Karpas-422 (cell line): Measurements from ENCODE around the gene ZMYND11. TPM values are rescaled to one million over a fixed set of nuclear protein-coding genes. Genes with fewer than 3 reads are reported as not detected.

Experiments
- DNase-seq: peaks from one replicate; pipeline ENCODE4 v3.0.0-alpha.2; 2015
- H2AFZ ChIP-seq: fragments of 200-600 bp; sonication (generic); 2 replicates; pipeline ENCODE4 v1.6.1; 2014; ENCODE audit warnings: antibody characterized with exemption, low read length, mixed read lengths
- H3K27ac ChIP-seq: fragments of 200-600 bp; sonication (generic); 2 replicates; pipeline ENCODE4 v1.5.1; 2014; ENCODE audit warnings: mild to moderate bottlenecking, low read length, moderate library complexity
- H3K27me3 ChIP-seq: fragments of 200-600 bp; sonication (generic); 2 replicates; pipeline ENCODE4 v1.6.1; 2014; ENCODE audit warnings: low read length, mixed read lengths
- H3K36me3 ChIP-seq: fragments of 200-600 bp; sonication (generic); 2 replicates; pipeline ENCODE4 v1.6.1; 2014; ENCODE audit warnings: low read length, mixed read lengths; ENCODE audit not compliant: insufficient read depth
- H3K4me1 ChIP-seq: fragments of 200-600 bp; sonication (generic); 2 replicates; pipeline ENCODE4 v1.6.1; 2014; ENCODE audit warnings: mild to moderate bottlenecking, low read length, mixed read lengths
- H3K4me2 ChIP-seq: fragments of 200-600 bp; sonication (generic); 2 replicates; pipeline ENCODE4 v1.6.1; 2014; ENCODE audit warnings: low read length, low read depth, mild to moderate bottlenecking; ENCODE audit not compliant: poor library complexity, severe bottlenecking
- H3K4me3 ChIP-seq: fragments of 200-600 bp; sonication (generic); 2 replicates; pipeline ENCODE4 v1.5.1; 2014; ENCODE audit warnings: mild to moderate bottlenecking, antibody characterized with exemption, low read length, mixed read lengths
- H3K79me2 ChIP-seq: fragments of 200-600 bp; sonication (generic); 2 replicates; pipeline ENCODE4 v1.6.1; 2014; ENCODE audit warnings: mild to moderate bottlenecking, low read length, mixed read lengths
- H3K9ac ChIP-seq: fragments of 200-600 bp; sonication (generic); 2 replicates; pipeline ENCODE4 v1.6.0; 2014; ENCODE audit warnings: low read length
- H3K9me2 ChIP-seq: fragments of 200-600 bp; sonication (generic), shearing (Covaris generic); replicated peaks from 2 replicates; pipeline ENCODE4 v1.6.0; 2014; ENCODE audit warnings: mild to moderate bottlenecking, low read length, moderate library complexity; ENCODE audit not compliant: insufficient read depth
- H3K9me3 ChIP-seq: fragments of 300-700, 200-600 bp; sonication (generic); 2 replicates; pipeline ENCODE4 v1.6.1; 2014; ENCODE audit warnings: low read length, mixed read lengths
- H4K20me1 ChIP-seq: fragments of 200-600 bp; sonication (generic); 2 replicates; pipeline ENCODE4 v1.6.1; 2014; ENCODE audit warnings: mild to moderate bottlenecking, antibody characterized with exemption, low read length, low read depth; ENCODE audit not compliant: insufficient read depth
- total RNA-seq: library from RNA; depleted of rRNA; stranded (reverse); fragments of >200 nt; shearing (Covaris generic); gene quantifications from 2 replicates; pipeline ENCODE4 v1.2.3, GENCODE V29; 2014; ENCODE audit warnings: low replicate concordance

The ZMYND11 gene
- total RNA-seq, 1 experiment from 2014 or later = 8.3 TPM

DNA sequence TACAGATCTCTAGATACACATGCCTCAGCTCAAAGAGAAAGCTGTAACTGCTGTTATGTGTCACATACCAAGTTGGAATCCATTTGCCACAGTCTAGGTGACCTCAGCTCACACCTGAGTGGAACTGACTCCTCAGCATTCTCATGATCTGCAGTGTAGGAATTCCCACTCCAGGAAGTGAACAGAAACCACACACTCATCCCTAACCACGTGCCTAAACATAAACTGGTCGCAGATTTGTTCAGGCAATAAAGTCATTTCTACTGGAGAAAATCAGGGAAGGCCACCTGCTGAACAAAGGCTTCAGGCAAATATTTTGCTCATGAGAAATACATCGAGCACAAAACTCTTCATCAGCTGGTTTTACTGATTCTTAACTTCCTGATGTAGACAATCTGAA lies 23.0 kb upstream of the ZMYND11 start:
- Histone ChIP-seq H3K27ac (no peak overlapping the region), H3K27me3 (no peaks in the 10 kb centered on the region)
- DNase-seq = peak; percentile 26

DNA sequence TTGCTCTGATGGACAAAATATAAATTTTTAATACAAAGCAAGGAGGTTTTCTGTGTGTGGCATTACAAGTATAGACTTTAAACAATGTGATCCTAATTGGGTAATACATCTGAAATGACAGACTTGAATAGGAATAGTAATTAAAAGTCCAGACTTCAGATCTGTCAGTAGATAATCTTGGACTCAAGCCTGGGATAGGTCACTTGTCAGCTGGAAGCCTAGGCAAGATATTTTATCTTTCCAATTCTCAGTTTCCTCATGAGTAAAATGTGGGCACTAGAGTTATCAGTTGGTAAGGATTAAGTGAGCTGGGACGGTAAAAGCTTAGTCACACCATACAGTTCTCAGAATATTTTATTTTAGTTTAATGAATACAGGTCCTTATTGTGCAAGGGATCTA lies 10.4 kb upstream of the ZMYND11 start:
- Histone ChIP-seq H4K20me1 (no peaks in the 10 kb centered on the region), H3K9ac (no peak overlapping the region), H3K9me2 (no peaks in the 10 kb centered on the region)

More for the DNA sequence above, 23.0 kb upstream of the ZMYND11 start:
- Histone ChIP-seq H3K4me2 (no peak overlapping the region), H3K9ac (no peak overlapping the region), H3K9me3 (no peaks in the 10 kb centered on the region), H2AFZ (no peak overlapping the region), H3K36me3 (no peaks in the 10 kb centered on the region), H3K79me2 (no peaks in the 10 kb centered on the region), H4K20me1 (no peaks in the 10 kb centered on the region), H3K4me3 (no peak overlapping the region), H3K4me1 (no peaks in the 10 kb centered on the region), H3K9me2 (no peaks in the 10 kb centered on the region)

DNA sequence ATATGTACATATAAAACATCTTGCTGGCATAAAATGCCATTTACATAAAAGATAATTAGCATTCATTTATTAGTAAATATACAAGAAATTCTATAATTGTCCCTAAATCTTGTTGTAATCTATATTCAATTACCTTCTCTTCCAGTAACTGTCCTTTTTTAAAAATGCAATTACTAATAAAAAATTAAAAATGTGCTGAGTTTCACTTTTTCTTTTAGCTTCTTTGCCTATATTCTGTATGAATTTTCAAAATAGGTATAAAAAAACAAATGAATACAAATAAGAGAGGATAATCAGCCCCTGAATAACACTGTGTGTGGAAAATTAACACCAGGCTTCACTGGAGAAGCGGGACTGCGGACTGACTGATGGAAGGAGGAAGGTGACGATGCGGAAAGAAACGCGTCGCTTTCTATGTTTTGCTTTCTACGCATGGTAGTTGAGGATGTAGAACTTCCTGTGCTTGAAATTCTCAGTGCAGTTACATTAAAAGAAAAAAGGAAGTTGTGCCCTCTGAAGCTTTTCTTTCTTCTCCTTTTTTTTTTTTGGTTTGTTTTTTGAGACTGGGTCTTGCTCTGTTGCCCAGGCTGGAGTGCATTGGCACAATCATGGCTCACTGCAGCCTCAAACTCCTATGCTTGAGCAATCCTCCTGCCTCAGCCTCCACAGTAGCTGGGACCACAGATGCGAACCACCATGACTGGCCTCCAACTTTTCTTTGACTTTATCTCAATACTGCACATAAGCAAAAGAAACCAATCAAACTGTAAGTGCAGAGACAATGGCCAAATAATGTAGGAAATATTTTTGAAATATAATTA lies 7.4 kb upstream of the ZMYND11 start:
- Histone ChIP-seq H3K9me2 (no peaks in the 10 kb centered on the region), H3K9me3 (no peaks in the 10 kb centered on the region), H3K79me2 (no peaks in the 10 kb centered on the region), H4K20me1 (no peaks in the 10 kb centered on the region), H3K9ac (no peak overlapping the region), H3K4me3 (no peak overlapping the region), H3K36me3 (no peaks in the 10 kb centered on the region), H3K4me1 (peaks cover 3% of the 10 kb centered on the region; the same call in 1 of the 2 replicates), H3K27me3 (no peaks in the 10 kb centered on the region), H3K4me2 (no peak overlapping the region), H2AFZ (no peak overlapping the region), H3K27ac (no peak overlapping the region)
- peak; percentile 84 for DNase-seq

More for the DNA sequence above, 10.4 kb upstream of the ZMYND11 start:
- H3K4me1 ChIP-seq = peaks cover 3% of the 10 kb centered on the region; the same call in 1 of the 2 replicates
- H3K27me3 ChIP-seq = no peaks in the 10 kb centered on the region
- no peak overlapping the region for H3K27ac ChIP-seq
- H3K4me3 ChIP-seq = no peak overlapping the region
- H3K4me2 ChIP-seq = no peak overlapping the region
- H3K36me3 ChIP-seq = no peaks in the 10 kb centered on the region
- no peak overlapping the region for H2AFZ ChIP-seq
- H3K9me3 ChIP-seq = no peaks in the 10 kb centered on the region
- no peaks in the 10 kb centered on the region for H3K79me2 ChIP-seq
- no peak for DNase-seq

DNA sequence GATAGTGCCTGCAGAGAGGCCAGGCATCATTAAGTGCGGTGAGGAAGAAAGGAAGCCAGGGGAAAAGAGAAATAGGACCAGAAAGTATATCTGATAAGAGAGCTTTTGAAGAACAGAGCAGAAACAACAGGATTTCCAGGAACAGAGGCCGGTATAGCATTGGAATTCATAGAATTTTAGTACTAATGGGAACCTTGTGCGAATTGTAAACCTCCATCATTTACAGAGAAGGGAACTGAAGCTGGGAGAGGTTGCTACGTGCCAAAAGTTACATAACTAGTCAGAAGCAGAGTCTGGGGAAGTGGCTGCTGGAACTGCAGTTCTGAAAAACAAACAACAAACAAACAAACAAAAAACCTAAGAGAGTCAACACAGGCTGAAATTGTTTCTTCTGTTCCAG lies 5.4 kb upstream of the ZMYND11 start:
- Histone ChIP-seq H3K36me3 (no peaks in the 10 kb centered on the region), H3K4me1 (peaks cover 3% of the 10 kb centered on the region; the same call in 1 of the 2 replicates), H4K20me1 (0 out of 2 replicates have a peak, but pooled peaks cover 7% of the 10 kb centered on the region), H3K27me3 (no peaks in the 10 kb centered on the region), H3K9ac (no peak overlapping the region), H3K27ac (no peak overlapping the region), H3K9me3 (no peaks in the 10 kb centered on the region), H3K4me3 (no peak overlapping the region), H2AFZ (no peak overlapping the region), H3K4me2 (no peak overlapping the region), H3K9me2 (no peaks in the 10 kb centered on the region), H3K79me2 (no peaks in the 10 kb centered on the region)
- DNase-seq = no peak

DNA sequence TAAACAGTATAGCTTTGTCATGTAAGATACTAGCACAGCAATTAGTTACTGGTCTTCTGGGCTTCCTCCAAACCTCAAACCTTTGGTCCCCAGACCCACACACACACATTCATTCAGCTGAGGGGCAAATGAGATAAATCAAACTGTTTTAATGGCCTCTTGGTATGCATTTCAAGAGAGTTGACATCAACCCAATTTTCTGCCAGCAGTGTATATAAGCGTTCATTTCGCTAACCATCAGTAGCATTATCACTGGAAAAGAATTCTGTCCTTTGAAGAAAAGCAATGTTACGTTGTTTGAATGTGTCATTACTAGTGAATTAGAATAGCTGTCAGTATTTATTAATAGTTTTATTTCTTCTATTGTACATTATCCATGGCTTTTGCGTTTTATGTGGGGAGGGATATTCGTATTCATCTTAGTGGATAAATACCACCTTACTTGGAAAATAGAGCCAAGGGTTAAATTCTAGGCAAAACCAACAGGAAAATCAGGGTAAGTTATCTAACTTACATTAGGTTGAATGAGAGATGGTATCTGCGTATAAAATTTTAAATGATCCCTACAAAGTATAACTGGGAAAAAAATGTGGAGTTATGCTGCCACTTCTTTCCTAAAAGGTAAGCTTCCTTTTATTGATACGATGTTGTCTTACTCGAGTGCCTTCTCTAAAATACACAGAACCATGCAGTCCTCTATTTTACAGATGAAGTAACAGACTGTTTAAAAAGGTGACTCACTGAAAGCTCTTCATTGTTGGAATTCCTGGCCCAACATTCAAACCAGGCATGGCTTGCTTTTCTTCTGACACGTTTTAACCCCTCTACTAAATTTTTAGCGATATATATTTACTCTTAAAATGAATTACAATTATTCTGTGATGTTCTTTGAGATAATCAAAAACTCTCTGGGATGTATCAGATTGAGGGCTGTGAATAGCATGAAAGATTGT lies 2.0 kb upstream of the ZMYND11 start:
- H3K36me3 ChIP-seq = no peaks in the 10 kb centered on the region
- peaks cover 6% of the 10 kb centered on the region for H3K4me1 ChIP-seq
- H3K79me2 ChIP-seq = no peaks in the 10 kb centered on the region
- H3K27ac ChIP-seq = no peak overlapping the region
- H3K27me3 ChIP-seq = no peaks in the 10 kb centered on the region
- no peaks in the 10 kb centered on the region for H3K9me3 ChIP-seq
- H3K9ac ChIP-seq = no peak overlapping the region
- H4K20me1 ChIP-seq = peaks cover 23% of the 10 kb centered on the region
- H3K4me3 ChIP-seq = no peak overlapping the region
- no peaks in the 10 kb centered on the region for H3K9me2 ChIP-seq
- no peak overlapping the region for H3K4me2 ChIP-seq
- no peak overlapping the region for H2AFZ ChIP-seq
- DNase-seq = peak; percentile 21

DNA sequence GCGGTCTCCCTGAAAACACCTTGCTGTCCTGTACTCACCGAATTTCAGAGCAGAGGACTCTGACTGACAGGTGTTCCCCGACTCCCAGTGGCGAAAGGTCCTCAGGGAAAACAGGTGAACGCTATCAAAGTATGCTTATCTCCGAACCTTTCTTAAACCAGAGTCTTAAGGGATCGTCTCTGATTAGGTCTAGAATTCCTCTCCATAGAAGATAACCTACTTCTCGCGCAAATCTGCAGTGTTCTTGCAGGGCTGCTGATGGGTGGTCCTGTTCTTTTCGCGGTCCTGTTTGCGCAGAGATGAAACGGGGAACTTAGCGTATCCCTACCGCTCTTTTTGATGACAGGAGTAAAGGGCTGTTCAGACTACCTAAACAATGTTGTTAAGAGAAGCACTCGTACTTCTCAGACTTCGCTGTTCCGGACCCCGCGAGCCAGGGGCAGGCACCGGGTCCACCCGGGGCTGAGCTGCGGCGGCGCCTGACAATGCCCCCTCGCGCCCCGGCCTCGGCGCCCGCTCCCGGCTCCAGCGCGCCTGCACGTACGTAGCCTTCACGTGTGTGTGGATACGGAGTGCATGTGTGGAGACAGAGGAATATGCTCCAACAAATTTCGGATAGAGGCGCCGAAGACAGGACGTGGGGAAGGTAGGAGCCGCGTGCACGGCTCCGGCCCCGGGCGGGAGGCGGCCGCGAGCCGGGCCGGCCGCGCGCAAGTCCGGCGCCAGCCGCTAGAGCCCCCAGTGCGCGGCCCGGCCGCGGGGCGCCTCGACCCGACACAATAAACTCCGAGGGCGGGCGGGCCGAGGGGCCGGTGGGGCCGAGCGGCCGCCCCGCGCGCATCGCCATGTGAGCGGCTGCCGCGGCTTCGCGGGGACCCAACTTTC lies 766 bp upstream of the ZMYND11 start:
- DNase-seq = peak; percentile 37
- no peak overlapping the region for H2AFZ ChIP-seq
- H3K27me3 ChIP-seq = no peaks in the 10 kb centered on the region
- no peak overlapping the region for H3K9ac ChIP-seq
- H3K9me2 ChIP-seq = no peaks in the 10 kb centered on the region
- H3K27ac ChIP-seq = no peak overlapping the region
- H3K36me3 ChIP-seq = no peaks in the 10 kb centered on the region
- no peaks in the 10 kb centered on the region for H3K79me2 ChIP-seq
- H3K4me1 ChIP-seq = peaks cover 6% of the 10 kb centered on the region
- H4K20me1 ChIP-seq = peaks cover 27% of the 10 kb centered on the region
- no peak overlapping the region for H3K4me3 ChIP-seq
- no peak overlapping the region for H3K4me2 ChIP-seq
- H3K9me3 ChIP-seq = no peaks in the 10 kb centered on the region

DNA sequence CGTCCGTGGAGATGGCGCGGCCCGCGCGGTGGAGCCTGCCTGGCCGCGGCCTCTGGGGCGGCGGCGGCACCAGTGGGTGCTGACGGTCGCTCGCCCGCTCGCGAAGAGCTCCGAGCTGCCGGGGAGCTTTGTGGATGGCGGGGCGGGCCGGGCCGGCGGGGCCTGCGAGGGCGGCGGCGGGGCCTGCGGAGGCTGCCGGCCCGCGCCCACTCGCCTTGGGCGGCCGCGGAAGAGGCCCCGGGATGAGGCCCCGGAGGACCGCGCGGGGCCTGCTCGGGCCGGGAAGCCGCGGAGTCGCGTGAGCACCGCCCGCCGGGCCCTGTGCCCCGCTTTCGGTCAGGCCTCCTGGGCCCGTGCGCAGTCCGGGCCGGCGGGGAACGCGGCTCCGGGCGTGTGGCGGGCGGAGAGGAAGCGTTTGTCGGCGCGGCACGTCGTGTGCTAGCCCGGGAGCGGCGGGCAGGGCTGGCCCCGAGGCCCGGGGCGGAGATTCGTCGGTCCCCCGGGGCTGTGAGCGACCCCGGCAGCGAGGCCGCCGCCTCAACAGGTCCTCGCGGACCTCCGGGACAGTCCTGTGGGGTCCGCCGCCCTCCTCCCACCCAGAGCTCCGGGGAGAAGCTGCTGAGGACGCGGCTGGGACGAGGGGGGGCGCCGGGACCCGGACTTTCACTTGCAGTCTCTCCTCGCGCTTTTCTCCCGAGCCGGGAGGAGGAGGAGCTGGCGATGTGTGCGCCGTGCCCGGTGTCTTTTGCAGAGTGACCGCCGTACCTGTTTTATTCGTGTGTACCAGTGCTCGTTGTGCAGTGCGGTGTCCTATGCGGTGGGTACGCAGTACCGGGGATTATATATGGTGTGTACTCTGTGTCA lies 578 bp downstream of the ZMYND11 start:
- Histone ChIP-seq H3K9ac (peak overlapping the region; percentile 77), H3K4me2 (peak overlapping the region; percentile 68), H3K9me3 (no peaks in the 10 kb centered on the region), H3K9me2 (no peaks in the 10 kb centered on the region), H4K20me1 (peaks cover 27% of the 10 kb centered on the region), H3K27me3 (no peaks in the 10 kb centered on the region), H3K4me3 (peak overlapping the region; percentile 61), H3K79me2 (no peaks in the 10 kb centered on the region), H2AFZ (peak overlapping the region; percentile 93), H3K36me3 (no peaks in the 10 kb centered on the region), H3K27ac (no peak overlapping the region), H3K4me1 (peaks cover 6% of the 10 kb centered on the region)
- DNase-seq = peak; percentile 74
